Measurements from ENCODE around the gene NEK6.

- no peak for TF ChIP-seq CTCF (IDR thresholded peaks at IDR 0.05; ENCODE audit: borderline replicate concordance, extremely low read depth, low read length, poor library complexity, severe bottlenecking)
- TF ChIP-seq EZH2 (IDR thresholded peaks at IDR 0.05; ENCODE audit: borderline replicate concordance, low read depth, low read length, severe bottlenecking) = no peak
These were observed 70.5 kb downstream of the NEK6 start for GRCh38 chr9:124328285-124328684.
